Glutamatergic neuron (in vitro differentiated cells): Measurements from ENCODE around the gene CARF. TPM values are rescaled to one million over a fixed set of nuclear protein-coding genes. Genes with fewer than 3 reads are reported as not detected.
"Not testable (repeated sequence)": the region's sequence is repeated elsewhere in the genome, so short reads cannot be mapped to it uniquely, and the experiment has no call there.

ENCODE experiments used
- DNase-seq: peaks from one replicate; pipeline ENCODE4 v3.0.0; 2022
- H3K27ac Mint-ChIP-seq: one replicate; pipeline ENCODE4 v1.8.0; 2020; ENCODE audit warnings: mild to moderate bottlenecking, mixed read lengths, inconsistent platforms; ENCODE audit not compliant: unreplicated experiment
- H3K27me3 Mint-ChIP-seq: one replicate; pipeline ENCODE4 v1.8.0; 2020; ENCODE audit warnings: mild to moderate bottlenecking, moderate library complexity, mixed read lengths, inconsistent platforms; ENCODE audit not compliant: unreplicated experiment
- H3K36me3 Mint-ChIP-seq: one replicate; pipeline ENCODE4 v1.8.0; 2020; ENCODE audit warnings: mild to moderate bottlenecking, mixed read lengths, inconsistent platforms; ENCODE audit not compliant: unreplicated experiment
- H3K4me1 Mint-ChIP-seq: one replicate; pipeline ENCODE4 v1.8.0; 2020; ENCODE audit warnings: mild to moderate bottlenecking, low read depth, mixed read lengths, inconsistent platforms; ENCODE audit not compliant: unreplicated experiment
- H3K4me3 Mint-ChIP-seq: one replicate; pipeline ENCODE4 v1.8.0; 2020; ENCODE audit warnings: mild to moderate bottlenecking, mixed read lengths, inconsistent platforms; ENCODE audit not compliant: unreplicated experiment
- H3K9me3 Mint-ChIP-seq: one replicate; pipeline ENCODE4 v1.8.0; 2020; ENCODE audit warnings: mild to moderate bottlenecking, moderate library complexity, mixed read lengths, inconsistent platforms; ENCODE audit not compliant: unreplicated experiment
- total RNA-seq: library from RNA; stranded (reverse); fragmentation: NEBNext Ultra II Directional; extraction: Animal tissue kit (Norgen Biotek cat#: 25700); gene quantifications from one replicate; pipeline ENCODE4 v1.2.1, GENCODE V29; 2021; ENCODE audit not compliant: unreplicated experiment
- TF ChIP-seq, protein P1 (sequence below): fragments of 200-600 bp; sonication (generic); IDR thresholded peaks from one replicate; pipeline ENCODE4 v1.5.0; 2021; ENCODE audit not compliant: partially characterized antibody, unreplicated experiment

Gene CARF
- total RNA-seq, 1 donor from 2014 or later = 9.1 TPM

DNA sequence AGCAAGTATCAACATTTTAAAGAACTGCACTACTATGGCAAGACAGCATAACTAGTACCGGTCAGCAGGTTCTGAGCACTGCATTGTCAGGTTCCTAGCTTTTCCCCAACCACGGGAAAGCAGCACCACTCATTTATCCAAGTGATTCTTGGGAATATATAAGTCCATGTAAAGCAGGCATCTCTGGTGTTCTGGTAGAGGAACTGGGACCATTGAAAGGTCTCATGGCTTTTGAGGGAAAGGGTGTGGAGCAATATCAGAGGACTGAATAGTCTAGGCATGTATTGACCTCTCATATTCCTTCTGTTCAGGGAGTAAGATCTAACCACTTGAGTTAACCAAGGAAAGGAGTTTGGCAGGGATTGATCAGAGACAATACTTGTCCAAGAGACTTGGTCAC, 34.4 kb upstream of the CARF start:
- Mint-ChIP-seq H3K27ac (no peak overlapping the region), H3K4me1 (no peaks in the 10 kb centered on the region)
- TF ChIP-seq, protein P1, sequence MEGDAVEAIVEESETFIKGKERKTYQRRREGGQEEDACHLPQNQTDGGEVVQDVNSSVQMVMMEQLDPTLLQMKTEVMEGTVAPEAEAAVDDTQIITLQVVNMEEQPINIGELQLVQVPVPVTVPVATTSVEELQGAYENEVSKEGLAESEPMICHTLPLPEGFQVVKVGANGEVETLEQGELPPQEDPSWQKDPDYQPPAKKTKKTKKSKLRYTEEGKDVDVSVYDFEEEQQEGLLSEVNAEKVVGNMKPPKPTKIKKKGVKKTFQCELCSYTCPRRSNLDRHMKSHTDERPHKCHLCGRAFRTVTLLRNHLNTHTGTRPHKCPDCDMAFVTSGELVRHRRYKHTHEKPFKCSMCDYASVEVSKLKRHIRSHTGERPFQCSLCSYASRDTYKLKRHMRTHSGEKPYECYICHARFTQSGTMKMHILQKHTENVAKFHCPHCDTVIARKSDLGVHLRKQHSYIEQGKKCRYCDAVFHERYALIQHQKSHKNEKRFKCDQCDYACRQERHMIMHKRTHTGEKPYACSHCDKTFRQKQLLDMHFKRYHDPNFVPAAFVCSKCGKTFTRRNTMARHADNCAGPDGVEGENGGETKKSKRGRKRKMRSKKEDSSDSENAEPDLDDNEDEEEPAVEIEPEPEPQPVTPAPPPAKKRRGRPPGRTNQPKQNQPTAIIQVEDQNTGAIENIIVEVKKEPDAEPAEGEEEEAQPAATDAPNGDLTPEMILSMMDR = no peak

DNA sequence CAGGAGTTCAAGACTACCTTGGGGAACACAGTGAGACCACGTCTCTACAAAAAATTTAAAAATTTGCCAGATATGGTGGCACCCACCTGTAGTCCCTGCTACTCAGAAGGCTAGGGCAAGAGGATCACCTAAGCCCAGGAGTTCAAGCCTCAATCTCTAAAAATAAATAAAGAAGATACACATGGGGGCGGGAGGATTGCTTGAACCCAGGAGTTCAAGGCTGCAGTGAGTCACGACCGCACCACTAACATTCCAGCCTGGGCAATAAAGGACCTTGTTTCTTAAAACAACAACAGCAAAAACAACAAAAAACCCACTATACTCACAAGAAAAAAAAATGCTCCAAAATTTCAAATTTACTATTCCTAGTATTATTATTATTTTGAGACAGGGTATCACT, 30.5 kb upstream of the CARF start:
- Mint-ChIP-seq H3K27ac (no peak overlapping the region), H3K27me3 (no peaks in the 10 kb centered on the region), H3K4me3 (no peak overlapping the region), H3K36me3 (no peaks in the 10 kb centered on the region), H3K9me3 (no peaks in the 10 kb centered on the region), H3K4me1 (no peaks in the 10 kb centered on the region)
- no peak for DNase-seq
- TF ChIP-seq, protein P1 = no peak

More for the DNA sequence above, 34.4 kb upstream of the CARF start:
- H3K36me3 Mint-ChIP-seq = no peaks in the 10 kb centered on the region
- H3K4me3 Mint-ChIP-seq = no peak overlapping the region
- H3K9me3 Mint-ChIP-seq = no peaks in the 10 kb centered on the region
- no peaks in the 10 kb centered on the region for H3K27me3 Mint-ChIP-seq
- DNase-seq = no peak

DNA sequence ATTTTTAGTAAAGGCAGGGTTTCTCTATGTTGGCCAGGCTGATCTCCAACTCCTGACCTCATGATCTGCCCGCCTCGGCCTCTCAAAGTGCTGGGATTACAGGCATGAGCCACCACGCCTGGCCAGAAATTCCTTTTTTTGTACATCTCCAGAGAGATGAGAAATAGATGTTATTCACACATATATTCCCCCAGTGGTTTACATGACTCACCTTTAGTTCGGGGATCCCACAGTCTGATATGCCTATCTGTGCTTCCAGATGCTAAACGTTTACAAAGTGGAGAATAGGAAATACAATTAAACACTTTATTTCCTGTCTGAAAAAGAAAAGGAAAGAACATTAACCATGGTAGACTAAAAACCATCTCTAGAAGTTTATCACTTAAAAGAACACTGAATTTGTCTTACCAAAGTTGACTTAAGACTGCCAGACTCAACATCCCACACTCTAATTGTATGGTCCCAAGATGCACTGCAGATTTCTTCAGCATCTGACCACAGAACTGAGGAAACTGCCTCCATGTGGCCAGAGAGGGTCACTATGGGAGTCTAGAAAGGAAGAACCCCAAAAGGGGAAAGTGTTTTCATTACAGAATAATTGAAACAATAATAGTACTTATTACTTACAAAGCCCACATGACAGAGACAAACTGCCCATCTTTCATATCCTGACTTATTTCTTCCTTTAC, 27.9 kb upstream of the CARF start:
- Mint-ChIP-seq H3K4me1 (no peaks in the 10 kb centered on the region), H3K36me3 (no peaks in the 10 kb centered on the region), H3K9me3 (no peaks in the 10 kb centered on the region), H3K4me3 (no peak overlapping the region), H3K27ac (no peak overlapping the region), H3K27me3 (no peaks in the 10 kb centered on the region)
- DNase-seq = no peak
- TF ChIP-seq, protein P1 = no peak

DNA sequence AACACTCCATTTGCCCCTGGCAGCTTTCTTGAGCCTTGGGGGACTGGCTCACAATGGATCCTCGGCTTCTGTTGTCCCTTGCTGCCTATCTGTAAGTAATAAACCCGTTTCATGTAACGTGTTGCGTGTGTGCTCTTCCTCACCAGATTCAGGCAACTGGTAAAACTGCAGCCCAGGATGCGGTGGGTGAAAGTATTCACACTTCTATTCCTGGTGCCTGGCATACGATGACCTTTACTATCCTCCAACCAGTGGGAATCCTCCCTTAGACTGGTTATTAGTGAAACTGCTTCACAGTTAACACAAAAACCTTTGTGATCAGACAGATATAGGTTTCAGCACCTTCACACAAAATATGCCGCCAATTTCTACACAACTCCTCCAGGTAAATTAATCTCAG, 26.9 kb upstream of the CARF start:
- Mint-ChIP-seq H3K36me3 (no peaks in the 10 kb centered on the region), H3K27me3 (no peaks in the 10 kb centered on the region), H3K27ac (no peak overlapping the region), H3K4me1 (no peaks in the 10 kb centered on the region), H3K9me3 (no peaks in the 10 kb centered on the region), H3K4me3 (no peak overlapping the region)
- no peak for DNase-seq
- TF ChIP-seq, protein P1 = no peak

DNA sequence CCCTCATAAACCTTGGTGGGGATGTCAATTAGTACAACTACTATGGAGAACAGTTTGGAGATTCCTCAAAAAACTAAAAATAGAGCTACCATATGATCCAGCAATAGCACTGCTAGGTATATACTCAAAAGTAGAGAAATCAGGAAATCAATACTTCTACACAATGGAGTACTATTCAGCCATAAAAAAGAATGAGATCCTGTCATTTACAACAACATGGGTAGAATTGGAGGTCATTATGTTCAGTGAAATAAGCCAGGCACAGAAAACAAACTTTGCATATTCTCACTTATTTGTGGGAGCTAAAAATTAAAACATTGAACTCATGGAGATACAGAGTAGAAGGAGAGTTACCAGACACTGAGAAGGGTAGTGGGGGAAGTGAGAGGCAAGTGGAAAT, 6.6 kb upstream of the CARF start:
- DNase-seq, H3K27ac Mint-ChIP-seq, H3K4me3 Mint-ChIP-seq, H3K4me1 Mint-ChIP-seq, H3K9me3 Mint-ChIP-seq, H3K27me3 Mint-ChIP-seq: not testable (repeated sequence)
- H3K36me3 Mint-ChIP-seq = peaks cover 17% of the 10 kb centered on the region
